GM12878 (cell line): Measurements from ENCODE around the gene USP2. TPM values are rescaled to one million over a fixed set of nuclear protein-coding genes. Genes with fewer than 3 reads are reported as not detected.

Source experiments
- ATAC-seq: fragments of 200-7000 bp; cut with Tn5 transposase; 3 replicates; pipeline ENCODE4 v1.9.1; 2020; ENCODE audit warnings: mild to moderate bottlenecking, moderate library complexity
- BruUV-seq: library from RNA; stranded (reverse); fragments of 400-500 nt; replicated peaks from 2 replicates; lab custom pipeline; 2021; lab: Mats Ljungman, UMichigan
- CTCF ChIA-PET: fragments of 300-600 bp; sonication (Branson Sonifier 250); formaldehyde crosslinking; extraction: SDS; loops from one replicate; lab custom pipeline; 2021; ENCODE audit warnings: inconsistent platforms; lab: Yijun Ruan, JAX
- POLR2A ChIA-PET: fragments of 350-600 bp; formaldehyde crosslinking; extraction: SDS; loops from one replicate; lab custom pipeline; 2021; ENCODE audit warnings: inconsistent platforms; lab: Charles Lee
- RAD21 ChIA-PET: fragments of 300-600 bp; sonication (Branson Sonifier 250); formaldehyde crosslinking; loops from one replicate; lab custom pipeline; 2023; ENCODE audit warnings: antibody characterized with exemption; ENCODE audit not compliant: unreplicated experiment; lab: Charles Lee
- SMC1A ChIA-PET: fragments of 300-600 bp; sonication (Branson Sonifier 250); formaldehyde crosslinking; loops from one replicate; lab custom pipeline; 2023; ENCODE audit not compliant: unreplicated experiment, uncharacterized antibody; lab: Charles Lee
- DNase-seq: peaks from one replicate; pipeline ENCODE4 v3.0.0-alpha.2; 2011; ENCODE audit warnings: low read depth, low spot score
- FAIRE-seq: peaks from 3 replicates; lab custom pipeline; 2011; peaks lifted over from hg19 to GRCh38; lab: Jason Lieb, UNC
- H2AFZ ChIP-seq: 2 replicates; pipeline ENCODE4 v1.6.0; 2011; ENCODE audit warnings: low read depth, low read length, control low read depth; ENCODE audit not compliant: control insufficient read depth
- H3K27ac ChIP-seq: 2 replicates; pipeline ENCODE4 v1.5.1; 2011; ENCODE audit warnings: control low read depth; ENCODE audit not compliant: control insufficient read depth, insufficient read depth
- H3K27me3 ChIP-seq, 2 experiments: replicated peaks in 1 of 2; 2 replicates each; pipeline versions ENCODE4 v1.6.0 to v1.6.1; 2011; ENCODE audit warnings: low read length in 1 of 2; ENCODE audit not compliant: control insufficient read depth in 2 of 2, insufficient read depth in 2 of 2
- H3K36me3 ChIP-seq, 2 experiments: 2 replicates each; pipeline ENCODE4 v1.5.1; 2011; ENCODE audit warnings: low read length in 1 of 2; ENCODE audit not compliant: control insufficient read depth in 2 of 2, insufficient read depth in 2 of 2
- H3K4me1 ChIP-seq: 2 replicates; pipeline ENCODE4 v1.6.1; 2011; ENCODE audit warnings: mild to moderate bottlenecking, low read length, moderate library complexity, mixed read lengths; ENCODE audit not compliant: control insufficient read depth, insufficient read depth
- H3K4me2 ChIP-seq: 2 replicates; pipeline ENCODE4 v1.6.0; 2011; ENCODE audit warnings: control low read depth; ENCODE audit not compliant: control insufficient read depth, insufficient read depth
- H3K4me3 ChIP-seq: fragments of 200-600 bp; sonication (generic); 2 replicates; pipeline ENCODE4 v1.5.1; 2016
- H3K79me2 ChIP-seq: 2 replicates; pipeline ENCODE4 v1.6.0; 2011; ENCODE audit warnings: low read length; ENCODE audit not compliant: control insufficient read depth, insufficient read depth
- H3K9ac ChIP-seq: 2 replicates; pipeline ENCODE4 v1.8.0; 2011; ENCODE audit warnings: low read length, control low read depth, mixed read lengths; ENCODE audit not compliant: control insufficient read depth, insufficient read depth
- H3K9me3 ChIP-seq: replicated peaks from 3 replicates; pipeline ENCODE4 v1.5.1; 2011; ENCODE audit warnings: mild to moderate bottlenecking, low read length; ENCODE audit not compliant: control insufficient read depth, insufficient read depth
- H4K20me1 ChIP-seq: 2 replicates; pipeline ENCODE4 v1.6.0; 2011; ENCODE audit not compliant: control insufficient read depth, insufficient read depth
- LARP7 ChIP-seq: fragments of 450-650 bp; IDR thresholded peaks from 2 replicates; pipeline ENCODE4 v1.6.1; 2017; ENCODE audit warnings: mild to moderate bottlenecking
- YBX1 ChIP-seq: fragments of 450-650 bp; IDR thresholded peaks from 2 replicates; pipeline ENCODE4 v1.6.1; 2016; ENCODE audit warnings: antibody characterized with exemption
- WGBS: methylation state at CpG from one replicate; pipeline ENCODE4 v1.1.6; 2016; ENCODE audit warnings: low lambda C conversion rate; ENCODE audit not compliant: insufficient replicate concordance, insufficient coverage; ENCODE audit errors: missing lambda C conversion rate; 5-methylcytosine and 5-hydroxymethylcytosine counted together
- in situ Hi-C: fragments of 300-500 bp; cut with MboI; formaldehyde crosslinking; loops from 9 replicates; pipeline ENCODE4 v1.14.3; 2018; ENCODE audit warnings: mixed read lengths
- intact Hi-C: fragments of 100-400 bp; cut with micrococcal nuclease; formaldehyde crosslinking; loops from one replicate; pipeline ENCODE4 v1.14.2; 2022; ENCODE audit not compliant: unreplicated experiment
- polyA plus RNA-seq, 11 experiments: library from polyadenylated mRNA; depleted of rRNA in 4 of 11; unstranded in 6 of 11; stranded (reverse) in 5 of 11; fragments of >200 nt; fragmentation: Nextera tagmentation in 4 of 11; fragmentation: Illumina TruSeq in 1 of 11; extraction: Ambion mirVana in 4 of 11; extraction: Trizol in 1 of 11; gene quantifications; 1 replicate in 1 of 11; 2 replicates in 10 of 11; pipeline versions ENCODE4 v1.2.1 to v1.2.3, GENCODE V29; 2011 to 2016; ENCODE audit warnings: inconsistent platforms in 2 of 11, missing spikeins in 2 of 11, low read depth in 1 of 11
- total RNA-seq, 4 experiments: library from RNA; depleted of rRNA in 3 of 4; stranded (reverse); fragments of >200 nt in 3 of 4; fragmentation: Illumina TruSeq in 1 of 4; extraction: Trizol in 1 of 4; gene quantifications; 2 replicates each; pipeline versions ENCODE4 v1.2.1 to v1.2.3, GENCODE V29; 2013 to 2021
- TF ChIP-seq, protein P1 (sequence below): IDR thresholded peaks from 2 replicates; pipeline ENCODE4 v1.6.1; 2011; ENCODE audit warnings: borderline replicate concordance, low read depth, mild to moderate bottlenecking, moderate library complexity, low read length; ENCODE audit not compliant: insufficient read depth, poor library complexity, severe bottlenecking

Gene USP2
- total and polyA plus RNA-seq, 10 of the 15 experiments (the other 5 are each of a cell fraction or from before 2014, with no cell fraction given), result 0.03 to 0.13 (median 0.06) TPM; not detected in 4

DNA sequence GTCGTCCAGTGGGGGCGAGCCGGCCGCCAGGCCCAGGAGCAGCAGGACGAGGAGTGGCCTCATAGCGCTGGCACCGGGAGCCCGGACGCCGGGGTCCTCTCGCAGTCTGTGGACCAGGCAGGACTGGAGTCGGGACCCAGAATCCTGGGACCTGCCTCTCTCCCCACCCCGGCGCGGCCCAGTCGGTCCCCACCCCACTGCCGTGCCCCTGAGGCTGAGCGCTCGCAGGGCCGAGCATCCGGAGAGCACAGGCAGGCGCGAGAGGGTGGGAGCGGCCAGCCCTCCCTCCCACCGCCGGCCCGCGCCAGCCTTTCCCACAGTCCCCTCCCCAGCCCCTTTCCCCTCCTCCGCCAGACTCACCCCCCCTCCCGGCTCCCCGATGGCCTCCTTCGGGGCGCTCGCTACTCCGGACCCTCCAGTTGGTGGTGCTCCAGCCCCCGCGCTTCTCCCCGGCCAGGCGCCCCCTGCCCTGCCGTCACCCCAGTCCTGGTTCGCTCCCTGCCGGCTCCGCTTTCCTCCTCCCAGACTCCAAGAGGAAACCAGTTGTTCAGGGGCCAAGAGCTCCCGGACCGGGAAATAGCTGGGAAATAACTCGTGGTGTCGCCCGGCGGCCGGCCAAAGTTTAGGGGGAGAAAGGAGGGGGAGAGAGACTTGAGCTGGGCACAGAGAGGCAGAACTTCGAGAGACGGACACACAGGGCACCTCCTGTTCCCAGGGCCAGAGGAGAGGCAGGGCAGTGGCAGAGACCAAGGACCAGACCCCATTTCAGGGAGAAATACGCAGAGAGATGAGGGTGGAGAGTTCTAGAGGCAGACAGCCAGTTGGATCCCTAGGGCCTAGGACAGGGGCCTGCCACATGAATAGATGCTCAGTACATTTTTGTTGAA lies 40.9 kb downstream of the USP2 start, which contains the start of gene C1QTNF5:
C1QTNF5 (minus strand) TSS at position 549 of the 887 bp plus-strand sequence; CDS start at position 63, 486 bp downstream.
- FAIRE-seq, result no peak
- Histone ChIP-seq H4K20me1 (no peaks in the 10 kb centered on the region), H3K4me1 (peaks cover 5% of the 10 kb centered on the region; the same call in 1 of the 2 replicates), H3K4me2 (0 out of 2 replicates have a peak within 1 kb of the TSS, but pooled peaks have one; percentile 9), H3K9me3 (no peaks in the 10 kb centered on the region), H3K9ac (no peak within 1 kb of the TSS), H3K79me2 (peaks cover 2% of the 10 kb centered on the region), H3K27me3 (peaks cover 9 to 11% of the 10 kb centered on the region in 2 experiments), H3K27ac (no peak within 1 kb of the TSS), H3K36me3 (no peaks in the 10 kb centered on the region), H3K4me3 (no peak within 1 kb of the TSS), H2AFZ (no peak within 1 kb of the TSS)
- intact Hi-C loops, result no loop called here
- in situ Hi-C loops, result no loop called here
- ChIA-PET CTCF (interaction anchor here (0.6 to 3.7 kb wide), 9 partner anchors 14 to 474 kb away, joined by 3 to 45 read pairs (median 3); no protein-coding TSS in a partner anchor), RAD21 (no interaction called here), POLR2A (no interaction called here), SMC1A (interaction anchor here (1.1 kb wide), 1 partner anchor 19 kb away, joined by 3 read pairs; no protein-coding TSS in a partner anchor)
- TF ChIP-seq, protein P1, sequence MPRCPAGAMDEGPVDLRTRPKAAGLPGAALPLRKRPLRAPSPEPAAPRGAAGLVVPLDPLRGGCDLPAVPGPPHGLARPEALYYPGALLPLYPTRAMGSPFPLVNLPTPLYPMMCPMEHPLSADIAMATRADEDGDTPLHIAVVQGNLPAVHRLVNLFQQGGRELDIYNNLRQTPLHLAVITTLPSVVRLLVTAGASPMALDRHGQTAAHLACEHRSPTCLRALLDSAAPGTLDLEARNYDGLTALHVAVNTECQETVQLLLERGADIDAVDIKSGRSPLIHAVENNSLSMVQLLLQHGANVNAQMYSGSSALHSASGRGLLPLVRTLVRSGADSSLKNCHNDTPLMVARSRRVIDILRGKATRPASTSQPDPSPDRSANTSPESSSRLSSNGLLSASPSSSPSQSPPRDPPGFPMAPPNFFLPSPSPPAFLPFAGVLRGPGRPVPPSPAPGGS, result no peak
- no peak for TF ChIP-seq YBX1
- TF ChIP-seq LARP7, result 0 out of 2 replicates have a peak, but pooled peaks have one; percentile 11
- 16% methylated on average over 32 of the region's 53 CpGs for WGBS
- DNase-seq, result no peak
- ATAC-seq, result no peak; the same call in 2 of the 3 replicates
- BruUV-seq, result no TSS peak
